ENCODE data around the gene TP53RK. TPM values are rescaled to one million over a fixed set of nuclear protein-coding genes. Genes with fewer than 3 reads are reported as not detected.

TP53RK gene
- total RNA-seq, 4 donors from 2014 or later, result 7.4 to 12.1 (median 10.6) TPM

DNA sequence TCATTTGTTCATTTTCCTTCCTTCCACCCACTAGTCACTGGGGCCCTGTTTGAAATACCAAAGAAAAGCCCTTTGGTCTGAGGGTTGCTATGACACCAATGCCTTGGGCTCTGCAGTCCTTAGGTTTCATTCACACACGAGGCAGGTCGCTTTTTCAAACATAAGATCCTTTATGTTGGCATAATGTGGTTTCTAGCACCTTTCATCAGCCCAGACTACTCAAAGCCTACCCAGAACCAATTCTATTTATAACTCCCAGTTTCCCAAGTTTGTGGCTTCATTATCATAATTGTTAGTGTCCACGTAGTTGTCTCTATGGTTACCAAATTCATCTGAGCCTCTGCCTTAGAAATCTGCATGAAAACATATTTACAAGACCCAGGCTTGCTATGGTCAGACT is 6.6 kb upstream of the TP53RK start:
- no peak for DNase-seq
- H3K27ac ChIP-seq, result no peak overlapping the region
- TF ChIP-seq, protein P1, sequence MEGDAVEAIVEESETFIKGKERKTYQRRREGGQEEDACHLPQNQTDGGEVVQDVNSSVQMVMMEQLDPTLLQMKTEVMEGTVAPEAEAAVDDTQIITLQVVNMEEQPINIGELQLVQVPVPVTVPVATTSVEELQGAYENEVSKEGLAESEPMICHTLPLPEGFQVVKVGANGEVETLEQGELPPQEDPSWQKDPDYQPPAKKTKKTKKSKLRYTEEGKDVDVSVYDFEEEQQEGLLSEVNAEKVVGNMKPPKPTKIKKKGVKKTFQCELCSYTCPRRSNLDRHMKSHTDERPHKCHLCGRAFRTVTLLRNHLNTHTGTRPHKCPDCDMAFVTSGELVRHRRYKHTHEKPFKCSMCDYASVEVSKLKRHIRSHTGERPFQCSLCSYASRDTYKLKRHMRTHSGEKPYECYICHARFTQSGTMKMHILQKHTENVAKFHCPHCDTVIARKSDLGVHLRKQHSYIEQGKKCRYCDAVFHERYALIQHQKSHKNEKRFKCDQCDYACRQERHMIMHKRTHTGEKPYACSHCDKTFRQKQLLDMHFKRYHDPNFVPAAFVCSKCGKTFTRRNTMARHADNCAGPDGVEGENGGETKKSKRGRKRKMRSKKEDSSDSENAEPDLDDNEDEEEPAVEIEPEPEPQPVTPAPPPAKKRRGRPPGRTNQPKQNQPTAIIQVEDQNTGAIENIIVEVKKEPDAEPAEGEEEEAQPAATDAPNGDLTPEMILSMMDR (IDR thresholded peaks at IDR 0.05), result no peak
- TF ChIP-seq POLR2A (IDR thresholded peaks at IDR 0.05), result no peak

DNA sequence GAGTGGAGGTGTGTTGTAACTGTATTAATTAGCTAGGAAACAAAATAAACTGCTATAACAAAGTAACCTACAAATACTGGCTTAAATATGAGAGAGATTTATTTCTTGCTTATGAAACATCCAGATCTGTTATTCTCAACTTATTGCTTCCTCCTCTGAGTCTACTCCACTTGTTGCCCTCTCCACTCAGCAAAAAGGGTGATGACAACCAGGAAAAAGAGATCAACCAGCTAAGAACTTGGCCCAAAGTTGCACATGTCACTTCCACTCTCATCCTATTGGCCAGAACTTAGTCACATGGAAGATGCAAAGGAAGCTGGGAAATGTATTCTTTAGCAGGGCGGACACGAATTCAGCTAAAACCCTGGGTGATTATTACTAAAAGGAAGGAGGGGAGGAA is 5.2 kb upstream of the TP53RK start:
- no peaks in the 10 kb centered on the region for H3K4me1 ChIP-seq
- no peaks in the 10 kb centered on the region for H3K36me3 ChIP-seq
- H3K4me3 ChIP-seq, result no peak overlapping the region
- H3K9me3 ChIP-seq, result no peaks in the 10 kb centered on the region
- no peaks in the 10 kb centered on the region for H3K27me3 ChIP-seq
- DNase-seq, result no peak
- no peak overlapping the region for H3K27ac ChIP-seq
- TF ChIP-seq POLR2A (IDR thresholded peaks at IDR 0.05), result no peak
- TF ChIP-seq, protein P1 (IDR thresholded peaks at IDR 0.05), result no peak

More for the DNA sequence above, 6.6 kb upstream of the TP53RK start:
- Histone ChIP-seq H3K36me3 (no peaks in the 10 kb centered on the region), H3K4me3 (no peak overlapping the region), H3K27me3 (peaks cover 0 to 2% of the 10 kb centered on the region in 2 donors), H3K4me1 (no peaks in the 10 kb centered on the region), H3K9me3 (no peaks in the 10 kb centered on the region)

DNA sequence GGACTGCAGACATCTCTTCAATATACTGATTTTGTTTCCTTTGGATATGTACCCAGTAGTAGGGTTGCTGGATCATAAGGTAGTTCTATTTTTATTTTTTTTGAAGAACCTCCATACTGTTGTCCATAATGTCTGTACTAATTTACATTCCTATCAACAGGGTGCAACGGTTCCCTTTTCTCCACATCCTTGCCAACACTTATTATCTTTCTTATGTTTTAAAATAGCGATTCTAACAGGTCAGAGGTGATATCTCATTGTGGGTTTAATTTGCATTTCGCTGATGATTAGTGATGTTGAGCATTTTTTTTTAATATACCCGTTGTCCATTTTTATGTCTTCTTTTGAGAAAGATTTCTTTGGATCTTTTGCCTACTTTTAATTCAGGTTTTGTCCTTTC is 2.0 kb upstream of the TP53RK start:
- no peak overlapping the region for H3K4me3 ChIP-seq
- H3K27me3 ChIP-seq, result no peaks in the 10 kb centered on the region

DNA sequence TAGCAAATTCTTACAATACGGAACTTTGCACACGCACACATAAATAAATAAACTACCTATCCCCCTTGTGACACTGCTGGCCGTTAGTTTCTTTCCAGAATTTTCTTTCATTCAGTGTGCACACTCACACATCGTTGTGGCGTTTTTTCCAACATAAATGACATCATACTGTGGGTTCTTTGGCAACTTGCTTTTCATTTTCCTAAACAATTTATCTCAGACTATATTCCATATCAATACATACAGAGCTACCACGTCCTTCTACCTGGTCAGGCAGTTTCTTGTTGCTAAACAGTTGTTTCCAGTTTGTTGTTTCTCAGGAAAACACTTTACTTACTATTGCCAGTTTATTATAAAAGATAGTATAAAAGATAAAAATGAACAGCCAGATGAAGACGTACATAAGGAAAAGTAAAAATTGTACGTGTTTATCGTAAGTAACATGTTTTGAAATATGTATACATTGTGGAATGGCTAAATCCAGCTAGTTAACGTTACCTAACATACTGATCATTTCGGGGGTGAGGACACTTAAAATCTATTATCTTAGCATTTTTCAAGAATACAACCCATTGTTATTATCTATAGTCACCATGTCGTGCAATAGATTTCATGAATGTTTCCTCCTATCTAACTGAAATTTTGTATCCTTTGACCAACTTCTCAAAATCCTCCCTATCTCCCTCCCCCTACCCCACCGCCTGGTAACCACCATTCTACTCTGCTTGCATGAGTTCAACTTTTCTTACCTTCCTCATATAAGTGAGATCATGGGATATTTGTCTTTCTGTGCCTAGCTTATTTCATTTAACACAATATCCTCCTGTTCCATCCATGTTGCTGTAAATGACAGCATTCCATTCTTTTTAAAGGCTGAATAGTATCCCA is 1.2 kb upstream of the TP53RK start:
- Histone ChIP-seq H3K9me3 (no peaks in the 10 kb centered on the region), H3K4me3 (peak overlapping the region in 2 of 4 donors; percentile 67 to 91), H3K36me3 (peaks cover 0 to 16% (median 0%) of the 10 kb centered on the region in 3 donors), H3K27me3 (no peaks in the 10 kb centered on the region), H3K4me1 (peaks cover 0 to 19% (median 5%) of the 10 kb centered on the region in 4 donors), H3K27ac (peak overlapping the region in 3 of 4 donors; percentile 84 to 93 (median 91))
- TF ChIP-seq, protein P1 (IDR thresholded peaks at IDR 0.05), result no peak
- TF ChIP-seq POLR2A (IDR thresholded peaks at IDR 0.05), result no peak
- no peak for DNase-seq

More for the DNA sequence above, 2.0 kb upstream of the TP53RK start:
- Histone ChIP-seq H3K9me3 (no peaks in the 10 kb centered on the region), H3K36me3 (peaks cover 0 to 8% (median 0%) of the 10 kb centered on the region in 3 donors), H3K4me1 (peaks cover 0 to 19% (median 5%) of the 10 kb centered on the region in 4 donors), H3K27ac (no peak overlapping the region)
- TF ChIP-seq, protein P1 (IDR thresholded peaks at IDR 0.05), result no peak
- TF ChIP-seq POLR2A (IDR thresholded peaks at IDR 0.05), result no peak
- DNase-seq, result no peak

GRCh38 chr20:46689754-46690085 is 476 bp upstream of the TP53RK start:
- peaks cover 0 to 23% (median 0%) of the 10 kb centered on the region in 3 donors for H3K36me3 ChIP-seq
- no peaks in the 10 kb centered on the region for H3K27me3 ChIP-seq
- no peaks in the 10 kb centered on the region for H3K9me3 ChIP-seq
- H3K4me3 ChIP-seq, result peak overlapping the region; percentile 67 to 91 (median 82)
- DNase-seq, result no peak
- peaks cover 0 to 19% (median 5%) of the 10 kb centered on the region in 4 donors for H3K4me1 ChIP-seq
- H3K27ac ChIP-seq, result peak overlapping the region; percentile 84 to 95 (median 92)
- TF ChIP-seq POLR2A (IDR thresholded peaks at IDR 0.05), result no peak
- TF ChIP-seq, protein P1 (IDR thresholded peaks at IDR 0.05), result no peak

Data from Peyer's patch (tissue), 4 donors.